HepG2 (cell line): ENCODE measurements around the gene TBXAS1.

Source experiments
- E2F2 ChIP-seq: sonication (generic); formaldehyde crosslinking; IDR thresholded peaks from 2 replicates; pipeline ENCODE4 v1.4.0; 2020; ENCODE audit warnings: missing genetic modification reagents, borderline replicate concordance
- MAFK ChIP-seq, 2 experiments: IDR thresholded peaks in 1 of 2; conservative IDR thresholded peaks in 1 of 2; 2 replicates each; pipeline ENCODE4 v1.6.1; 2011; ENCODE audit warnings: improper control_type of control experiment in 2 of 2, low read length in 2 of 2
- MTA3 ChIP-seq: sonication (generic); formaldehyde crosslinking; IDR thresholded peaks from 2 replicates; pipeline ENCODE4 v1.4.0; 2020; ENCODE audit warnings: missing genetic modification reagents
- PHB2 ChIP-seq: fragments of 450-650 bp; IDR thresholded peaks from 2 replicates; pipeline ENCODE4 v1.6.1; 2018; ENCODE audit not compliant: partially characterized antibody
- SNAPC2 ChIP-seq: sonication (generic); formaldehyde crosslinking; IDR thresholded peaks from 2 replicates; pipeline ENCODE4 v1.8.1; 2022; ENCODE audit warnings: mild to moderate bottlenecking, missing genetic modification reagents
- ZNF780A ChIP-seq: sonication (generic); formaldehyde crosslinking; IDR thresholded peaks from 2 replicates; pipeline ENCODE4 v1.8.0; 2022; ENCODE audit warnings: mild to moderate bottlenecking, missing genetic modification reagents, moderate library complexity
- TF ChIP-seq, protein P1 (sequence below): sonication (generic); formaldehyde crosslinking; IDR thresholded peaks from 2 replicates; pipeline ENCODE4 v1.5.1; 2020; ENCODE audit warnings: mild to moderate bottlenecking, moderate library complexity, missing genetic modification reagents

GRCh38 chr7:139886899-139887298, 57.8 kb downstream of the TBXAS1 start:
- no peak for TF ChIP-seq SNAPC2
- TF ChIP-seq MTA3 (CRISPR knock-in tag), result no peak
- TF ChIP-seq E2F2 (CRISPR knock-in tag), result no peak
- TF ChIP-seq PHB2, result no peak
- no peak for TF ChIP-seq ZNF780A (CRISPR knock-in tag)
- no peak for TF ChIP-seq MAFK (conservative IDR thresholded peaks at IDR 0.05 in 1 of 2, IDR thresholded peaks at IDR 0.05 in 1 of 2; ENCODE audit: low read length in 2 of 2)
- TF ChIP-seq, protein P1, sequence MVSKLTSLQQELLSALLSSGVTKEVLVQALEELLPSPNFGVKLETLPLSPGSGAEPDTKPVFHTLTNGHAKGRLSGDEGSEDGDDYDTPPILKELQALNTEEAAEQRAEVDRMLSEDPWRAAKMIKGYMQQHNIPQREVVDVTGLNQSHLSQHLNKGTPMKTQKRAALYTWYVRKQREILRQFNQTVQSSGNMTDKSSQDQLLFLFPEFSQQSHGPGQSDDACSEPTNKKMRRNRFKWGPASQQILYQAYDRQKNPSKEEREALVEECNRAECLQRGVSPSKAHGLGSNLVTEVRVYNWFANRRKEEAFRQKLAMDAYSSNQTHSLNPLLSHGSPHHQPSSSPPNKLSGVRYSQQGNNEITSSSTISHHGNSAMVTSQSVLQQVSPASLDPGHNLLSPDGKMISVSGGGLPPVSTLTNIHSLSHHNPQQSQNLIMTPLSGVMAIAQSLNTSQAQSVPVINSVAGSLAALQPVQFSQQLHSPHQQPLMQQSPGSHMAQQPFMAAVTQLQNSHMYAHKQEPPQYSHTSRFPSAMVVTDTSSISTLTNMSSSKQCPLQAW, result no peak
